B cell (primary cell): ENCODE results near the gene COG5. TPM values are rescaled to one million over a fixed set of nuclear protein-coding genes. Genes with fewer than 3 reads are reported as not detected.

ENCODE experiments used
- ATAC-seq: fragments of 200-7000 bp; cut with Tn5 transposase; one replicate; pipeline ENCODE4 v1.10.0; 2021; ENCODE audit warnings: low read depth, mild to moderate bottlenecking, moderate number of reproducible peaks, moderate library complexity
- CTCF ChIA-PET: fragments of 350-600 bp; sonication (Branson Sonifier 250); formaldehyde crosslinking; loops from one replicate; lab custom pipeline; 2021; ENCODE audit warnings: antibody characterized with exemption, inconsistent platforms; lab: Charles Lee
- POLR2A ChIA-PET: fragments of 350-600 bp; sonication (Branson Sonifier 250); formaldehyde crosslinking; loops from one replicate; lab custom pipeline; 2021; ENCODE audit warnings: antibody characterized with exemption; lab: Charles Lee
- DNase-seq: peaks from one replicate; pipeline ENCODE4 v3.0.0; 2013
- H2AFZ ChIP-seq: 2 replicates; pipeline ENCODE4 v1.6.1; 2012; ENCODE audit warnings: mild to moderate bottlenecking, low read depth, low read length; ENCODE audit not compliant: insufficient read depth, poor library complexity, severe bottlenecking
- H3K27ac ChIP-seq, 2 donors: 1 replicate in 1 of 2; 2 replicates in 1 of 2; pipeline ENCODE4 v1.5.1; 2012 to 2013; ENCODE audit warnings: low read length in 2 of 2, mild to moderate bottlenecking in 2 of 2, moderate library complexity in 1 of 2
- H3K27me3 ChIP-seq, 4 experiments: fragments of 200-600 bp in 1 of 4; sonication (generic) in 1 of 4; replicated peaks in 1 of 4; 1 replicate in 2 of 4; 2 replicates in 2 of 4; pipeline versions ENCODE4 v1.6.1 to v1.7.0; 2013 to 2016; ENCODE audit warnings: low read length in 3 of 4, mild to moderate bottlenecking in 2 of 4, mixed read lengths in 1 of 4, moderate library complexity in 1 of 4; ENCODE audit not compliant: insufficient read depth in 4 of 4, control insufficient read depth in 3 of 4; ENCODE audit errors: control extremely low read depth in 1 of 4
- H3K36me3 ChIP-seq, 2 experiments: replicated peaks in 1 of 2; 1 replicate in 1 of 2; 2 replicates in 1 of 2; pipeline versions ENCODE4 v1.6.1 to v1.7.1; 2013; ENCODE audit warnings: low read length in 1 of 2; ENCODE audit not compliant: insufficient read depth in 2 of 2, control insufficient read depth in 1 of 2; ENCODE audit errors: control extremely low read depth in 1 of 2, extremely low read depth in 1 of 2
- H3K4me1 ChIP-seq, 2 donors: fragments of 200-600 bp in 1 of 2; sonication (generic) in 1 of 2; 1 replicate in 1 of 2; 2 replicates in 1 of 2; pipeline versions ENCODE4 v1.5.1 to v1.6.1; 2013 to 2017; ENCODE audit warnings: low read length in 2 of 2; ENCODE audit not compliant: control insufficient read depth in 2 of 2, insufficient read depth in 2 of 2
- H3K4me2 ChIP-seq: replicated peaks from 2 replicates; pipeline ENCODE3; 2012; ENCODE audit warnings: mild to moderate bottlenecking, low read depth, low read length; ENCODE audit not compliant: poor library complexity, severe bottlenecking
- H3K4me3 ChIP-seq, 5 experiments: fragments of 200-600 bp in 1 of 5; sonication (generic) in 1 of 5; 1 replicate in 3 of 5; 2 replicates in 2 of 5; pipeline versions ENCODE4 v1.5.1 to v1.7.0; 2011 to 2016; ENCODE audit warnings: low read length in 4 of 5, mild to moderate bottlenecking in 4 of 5, low read depth in 2 of 5, control low read depth in 1 of 5, moderate library complexity in 1 of 5; ENCODE audit not compliant: insufficient read depth in 1 of 5; ENCODE audit errors: control extremely low read depth in 1 of 5, extremely low read depth in 1 of 5
- H3K79me2 ChIP-seq: fragments of 200-600 bp; sonication (generic); one replicate; pipeline ENCODE4 v1.6.0; 2016; ENCODE audit warnings: low read length; ENCODE audit not compliant: control insufficient read depth, insufficient read depth
- H3K9ac ChIP-seq: fragments of 200-600 bp; sonication (generic); 2 replicates; pipeline ENCODE4 v1.6.1; 2017; ENCODE audit warnings: mild to moderate bottlenecking, low read length, moderate library complexity
- H3K9me3 ChIP-seq, 3 donors: one replicate each; pipeline versions ENCODE4 v1.6.1 to v1.7.1; 2013; ENCODE audit warnings: low read length in 2 of 3; ENCODE audit not compliant: control insufficient read depth in 2 of 3, insufficient read depth in 1 of 3; ENCODE audit errors: control extremely low read depth in 1 of 3
- H4K20me1 ChIP-seq: 2 replicates; pipeline ENCODE4 v1.6.0; 2012; ENCODE audit warnings: mild to moderate bottlenecking, low read length; ENCODE audit not compliant: insufficient read depth, control insufficient read depth, poor library complexity, severe bottlenecking
- H3K27ac Mint-ChIP-seq: one replicate; pipeline ENCODE4 v1.8.0; 2021; ENCODE audit warnings: mixed read lengths
- H3K27me3 Mint-ChIP-seq: one replicate; pipeline ENCODE4 v1.8.0; 2021; ENCODE audit warnings: mixed read lengths
- H3K4me1 Mint-ChIP-seq: one replicate; pipeline ENCODE4 v1.8.0; 2021; ENCODE audit warnings: mixed read lengths
- H3K4me3 Mint-ChIP-seq: one replicate; pipeline ENCODE4 v1.8.0; 2021; ENCODE audit warnings: mixed read lengths
- H3K9me3 Mint-ChIP-seq: one replicate; pipeline ENCODE4 v1.8.0; 2022; ENCODE audit warnings: mixed read lengths; ENCODE audit not compliant: insufficient read depth
- CTCF ChIP-seq: fragments of 200-600 bp; IDR thresholded peaks from one replicate; pipeline ENCODE4 v1.8.0; 2022; ENCODE audit warnings: antibody characterized with exemption, mild to moderate bottlenecking
- EZH2 ChIP-seq: IDR thresholded peaks from 2 replicates; pipeline ENCODE4 v1.6.1; 2012; ENCODE audit warnings: borderline replicate concordance, low read depth, mild to moderate bottlenecking, moderate library complexity, low read length; ENCODE audit not compliant: insufficient read depth, poor library complexity, severe bottlenecking
- WGBS: methylation state at CpG from one replicate; pipeline ENCODE4 v1.1.5; 2013; ENCODE audit warnings: missing lambda C conversion rate; ENCODE audit not compliant: insufficient coverage; 5-methylcytosine and 5-hydroxymethylcytosine counted together
- intact Hi-C: fragments of 100-400 bp; cut with micrococcal nuclease; formaldehyde crosslinking; loops from one replicate; pipeline ENCODE4 v1.10.0; 2022
- polyA plus RNA-seq: library from polyadenylated mRNA; depleted of rRNA; stranded (reverse); fragments of >200 nt; gene quantifications from 2 replicates; pipeline ENCODE4 v1.2.3, GENCODE V29; 2012
- total RNA-seq, 2 donors: library from RNA; stranded (reverse); fragments of 120-200 nt in 1 of 2; gene quantifications; 1 replicate in 1 of 2; 2 replicates in 1 of 2; pipeline versions ENCODE4 v1.2.3 to v1.2.4, GENCODE V29; 2013 to 2022

COG5 gene
- total and polyA plus RNA-seq, 2 donors (not counting 1 experiment from before 2014, with no cell fraction given), result 7.0 to 73.0 TPM

- H3K9me3 Mint-ChIP-seq, result no peaks in the 10 kb centered on the region
- H3K27me3 ChIP-seq, result no peaks in the 10 kb centered on the region
- DNase-seq (peak; percentile 40), ATAC-seq (no peak)
- H3K4me1 ChIP-seq, result no peaks in the 10 kb centered on the region
- H3K9me3 ChIP-seq, result no peaks in the 10 kb centered on the region
- WGBS, result no CpG with 5 or more reads among the region's 4 CpGs
- H3K4me3 ChIP-seq, result no peak overlapping the region
- CTCF ChIA-PET, result interaction anchor here (1.0 kb wide), 1 partner anchor 524 kb away, joined by 3 read pairs; no protein-coding TSS in a partner anchor
- peak; percentile 53 for TF ChIP-seq CTCF
- TF ChIP-seq EZH2, result no peak
- H2AFZ ChIP-seq, result no peak overlapping the region
- H3K27me3 Mint-ChIP-seq, result no peaks in the 10 kb centered on the region
- H3K4me1 Mint-ChIP-seq, result no peaks in the 10 kb centered on the region
- H3K79me2 ChIP-seq, result no peaks in the 10 kb centered on the region
- peaks cover 5% of the 10 kb centered on the region for H4K20me1 ChIP-seq
- H3K4me3 Mint-ChIP-seq, result no peak overlapping the region
- H3K27ac Mint-ChIP-seq, result no peak overlapping the region
- intact Hi-C loops, result loop anchor here (2.0 kb wide), 1 partner anchor 523 kb away; no protein-coding TSS in a partner anchor
- no peak overlapping the region for H3K4me2 ChIP-seq
- no peak overlapping the region for H3K9ac ChIP-seq
- H3K27ac ChIP-seq, result no peak overlapping the region
- POLR2A ChIA-PET, result no interaction called here
- H3K36me3 ChIP-seq, result peaks cover 14 to 84% of the 10 kb centered on the region in 2 experiments
Observed at GRCh38 chr7:107201795-107202450, 361.8 kb downstream of the COG5 start.

- WGBS, result 96% methylated on average over 7 of the region's 10 CpGs
- Histone ChIP-seq H4K20me1 (peaks cover 5% of the 10 kb centered on the region), H3K9me3 (no peaks in the 10 kb centered on the region), H2AFZ (no peak overlapping the region), H3K9ac (no peak overlapping the region), H3K79me2 (no peaks in the 10 kb centered on the region), H3K36me3 (peaks cover 33 to 80% of the 10 kb centered on the region in 2 experiments), H3K4me3 (no peak overlapping the region), H3K4me2 (no peak overlapping the region), H3K27ac (no peak overlapping the region), H3K27me3 (no peaks in the 10 kb centered on the region), H3K4me1 (no peaks in the 10 kb centered on the region)
- no peak for TF ChIP-seq CTCF
- H3K4me3 Mint-ChIP-seq, result no peak overlapping the region
- no peak overlapping the region for H3K27ac Mint-ChIP-seq
- DNase-seq (no peak), ATAC-seq (no peak)
- no peaks in the 10 kb centered on the region for H3K9me3 Mint-ChIP-seq
- ChIA-PET POLR2A (no interaction called here), CTCF (interaction anchor here (1.1 to 1.7 kb wide), 2 partner anchors 22 to 404 kb away, joined by 3 read pairs; no protein-coding TSS in a partner anchor)
- no peaks in the 10 kb centered on the region for H3K27me3 Mint-ChIP-seq
- intact Hi-C loops, result no loop called here
- no peaks in the 10 kb centered on the region for H3K4me1 Mint-ChIP-seq
Observed at GRCh38 chr7:107196834-107197610, 366.7 kb downstream of the COG5 start.
